Measurements from ENCODE around the gene QPCTL. TPM values are rescaled to one million over a fixed set of nuclear protein-coding genes. Genes with fewer than 3 reads are reported as not detected.
A peak's percentile ranks its signal among the peaks of the same experiment; 100 is the strongest.

Gene QPCTL
- total and polyA plus RNA-seq, 2 of the 13 experiments (the other 11 are each of a cell fraction or from before 2014, with no cell fraction given): 16.0 to 19.1 TPM

GRCh38 chr19:45676851-45677263 lies 15.6 kb upstream of the QPCTL start (continued):
- 0 out of 2 replicates have a peak, but pooled peaks have one; percentile 36 for TF ChIP-seq ARID4A (CRISPR knock-in tag; IDR thresholded peaks at IDR 0.05; ENCODE audit: borderline replicate concordance)
- no peak for TF ChIP-seq ZNF720 (CRISPR knock-in tag; IDR thresholded peaks at IDR 0.05)
- 0 out of 2 replicates have a peak, but pooled peaks have one; percentile 25 for TF ChIP-seq ZNF563 (CRISPR knock-in tag; IDR thresholded peaks at IDR 0.05)
- peak; percentile 25; the same call in 1 of the 2 replicates for TF ChIP-seq SALL2 (CRISPR knock-in tag; IDR thresholded peaks at IDR 0.05)
- TF ChIP-seq ZNF569 (CRISPR knock-in tag; IDR thresholded peaks at IDR 0.05; ENCODE audit: borderline replicate concordance): no peak
- peak; percentile 35; the same call in 1 of the 2 replicates for TF ChIP-seq MYC (CRISPR knock-in tag; IDR thresholded peaks at IDR 0.05; ENCODE audit: borderline replicate concordance)
- no peak for TF ChIP-seq SOX6 (IDR thresholded peaks at IDR 0.05)
- TF ChIP-seq SOX6 (CRISPR knock-in tag; IDR thresholded peaks at IDR 0.05): no peak
- TF ChIP-seq LCORL (IDR thresholded peaks at IDR 0.05): no peak
- 0 out of 2 replicates have a peak, but pooled peaks have one; percentile 45 for TF ChIP-seq LCORL (CRISPR knock-in tag; IDR thresholded peaks at IDR 0.05)
- no peak for TF ChIP-seq ZNF678 (CRISPR knock-in tag; IDR thresholded peaks at IDR 0.05)
- TF ChIP-seq ETV6 (CRISPR knock-in tag; conservative IDR thresholded peaks at IDR 0.05): no peak
- 0 out of 2 replicates have a peak, but pooled peaks have one; percentile 40 for TF ChIP-seq FOXC1 (CRISPR knock-in tag; IDR thresholded peaks at IDR 0.05; ENCODE audit: borderline replicate concordance)
- TF ChIP-seq MAX (IDR thresholded peaks at IDR 0.05): peak; percentile 53; the same call in 1 of the 2 replicates
- TF ChIP-seq ELF1 (CRISPR knock-in tag; IDR thresholded peaks at IDR 0.05): peak; percentile 38; the same call in 1 of the 2 replicates
- TF ChIP-seq MIER3 (CRISPR knock-in tag; IDR thresholded peaks at IDR 0.05; ENCODE audit: borderline replicate concordance): no peak
- TF ChIP-seq GABPB1 (CRISPR knock-in tag; IDR thresholded peaks at IDR 0.05): peak; percentile 42; the same call in 1 of the 2 replicates
- TF ChIP-seq ZNF768 (CRISPR knock-in tag; IDR thresholded peaks at IDR 0.05): peak; percentile 20; the same call in 1 of the 2 replicates
